SU-DHL-6 (cell line): ENCODE measurements around the gene NOTCH3.

Experiments used
- H2AFZ ChIP-seq: fragments of 200-600 bp; sonication (generic); 2 replicates; pipeline ENCODE4 v1.6.1; 2014; ENCODE audit warnings: low read depth, mild to moderate bottlenecking, moderate library complexity, mixed read lengths, antibody characterized with exemption, low read length; ENCODE audit not compliant: severe bottlenecking
- H3F3A ChIP-seq: fragments of 200-600 bp; shearing (Covaris generic); 2 replicates; pipeline ENCODE4 v1.6.0; 2016; ENCODE audit warnings: antibody characterized with exemption, mild to moderate bottlenecking; ENCODE audit not compliant: insufficient read depth
- H3K27ac ChIP-seq: fragments of 200-600 bp; sonication (generic); 2 replicates; pipeline ENCODE4 v1.5.1; 2016; ENCODE audit warnings: low read depth, mild to moderate bottlenecking, low read length, moderate library complexity, mixed read lengths
- H3K27me3 ChIP-seq: fragments of 200-600 bp; sonication (generic), shearing (Covaris generic); 2 replicates; pipeline ENCODE4 v1.6.0; 2014; ENCODE audit warnings: mild to moderate bottlenecking, low read length
- H3K36me3 ChIP-seq: fragments of 200-600 bp; sonication (generic); 2 replicates; pipeline ENCODE4 v1.6.1; 2014; ENCODE audit warnings: mild to moderate bottlenecking, low read length, mixed read lengths
- H3K4me2 ChIP-seq: fragments of 300-600, 200-600 bp; shearing (Covaris generic), sonication (generic); 2 replicates; pipeline ENCODE4 v1.6.0; 2014; ENCODE audit warnings: low read length, low read depth, mild to moderate bottlenecking; ENCODE audit not compliant: poor library complexity, severe bottlenecking
- H3K4me3 ChIP-seq: fragments of 200-600 bp; sonication (generic); 2 replicates; pipeline ENCODE4 v1.5.1; 2014; ENCODE audit warnings: antibody characterized with exemption, low read length, mild to moderate bottlenecking, mixed read lengths; ENCODE audit not compliant: insufficient read depth, poor library complexity, severe bottlenecking
- H3K79me2 ChIP-seq: fragments of 200-600 bp; sonication (generic); 2 replicates; pipeline ENCODE4 v1.6.1; 2014; ENCODE audit warnings: mild to moderate bottlenecking, low read length, moderate library complexity; ENCODE audit not compliant: insufficient read depth
- H3K9ac ChIP-seq: fragments of 200-600 bp; sonication (generic); 2 replicates; pipeline ENCODE4 v1.7.0; 2014; ENCODE audit warnings: mild to moderate bottlenecking, low read length
- H3K9me2 ChIP-seq: fragments of 200-600 bp; sonication (generic); replicated peaks from 2 replicates; pipeline ENCODE4 v1.6.1; 2014; ENCODE audit warnings: low read length; ENCODE audit not compliant: insufficient read depth
- H3K9me3 ChIP-seq: fragments of 200-600 bp; sonication (generic); 2 replicates; pipeline ENCODE4 v1.6.1; 2014; ENCODE audit warnings: low read length, mixed read lengths; ENCODE audit not compliant: insufficient read depth
- H4K20me1 ChIP-seq: fragments of 200-600 bp; sonication (generic); 2 replicates; pipeline ENCODE4 v1.6.1; 2014; ENCODE audit warnings: low read depth, mild to moderate bottlenecking, antibody characterized with exemption, low read length, moderate library complexity, mixed read lengths
- CTCF ChIP-seq: fragments of 200-600 bp; sonication (generic); IDR thresholded peaks from one replicate; pipeline ENCODE4 v1.5.1; 2017; ENCODE audit warnings: antibody characterized with exemption, mild to moderate bottlenecking, low read length, moderate library complexity; ENCODE audit not compliant: insufficient read depth, poor library complexity, severe bottlenecking
- EZH2phosphoT487 ChIP-seq: fragments of 200-600 bp; sonication (generic), shearing (Covaris generic); conservative IDR thresholded peaks from 2 replicates; pipeline ENCODE4 v1.6.1; 2018; ENCODE audit warnings: mild to moderate bottlenecking, antibody characterized with exemption, low read length, moderate library complexity, mixed read lengths

NOTCH3 gene

DNA sequence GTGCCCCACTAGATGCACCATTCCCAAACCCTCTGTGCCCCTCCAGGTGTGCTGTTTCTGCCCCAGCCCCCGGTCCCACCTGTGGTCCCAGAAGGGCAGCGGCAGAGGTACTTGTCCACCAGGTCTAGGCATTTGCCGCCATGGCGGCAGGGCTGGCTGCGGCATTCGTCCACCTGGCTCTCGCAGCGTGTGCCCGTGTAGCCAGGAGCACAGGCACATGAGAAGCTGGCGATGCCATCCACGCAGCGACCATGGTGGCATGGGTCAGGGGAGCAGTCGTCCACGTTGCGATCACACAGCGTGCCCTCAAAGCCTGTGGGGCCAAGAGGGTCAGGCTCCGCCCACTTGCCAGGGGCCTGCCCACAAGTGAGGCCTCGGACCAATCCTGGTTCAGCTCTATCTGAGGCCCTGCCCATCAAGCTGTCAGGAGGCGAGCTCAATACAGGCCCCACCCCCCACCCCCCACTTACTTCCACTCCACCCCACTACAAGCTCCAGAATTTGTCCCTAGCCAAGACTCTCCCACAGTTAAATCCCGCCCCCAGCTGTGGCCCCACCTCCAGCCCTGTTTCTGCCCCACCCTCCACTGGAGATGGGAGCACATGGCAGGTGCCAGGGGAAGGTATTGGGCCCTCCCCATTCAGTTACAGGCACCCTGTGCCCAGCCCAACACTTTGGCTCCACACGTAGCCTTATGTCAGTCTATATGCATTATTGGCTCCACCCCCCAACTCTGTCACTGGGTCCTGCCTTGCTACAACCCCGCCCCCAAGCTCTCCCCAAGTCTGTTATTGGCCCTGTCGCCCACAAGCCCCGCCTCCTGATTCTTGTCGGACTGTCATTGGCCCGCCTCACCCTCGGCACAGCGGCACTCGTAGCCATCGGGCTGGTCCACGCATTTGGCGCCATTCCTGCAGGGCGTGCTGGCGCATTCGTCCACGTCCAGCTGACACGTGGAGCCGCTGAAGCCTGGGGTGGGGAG, 13.5 kb downstream of the NOTCH3 start:
- Histone ChIP-seq H3K27me3 (no peaks in the 10 kb centered on the region), H3K4me2 (no peak overlapping the region), H3K9ac (no peak overlapping the region), H3K79me2 (no peaks in the 10 kb centered on the region), H4K20me1 (no peaks in the 10 kb centered on the region), H3F3A (no peaks in the 10 kb centered on the region), H3K9me3 (no peaks in the 10 kb centered on the region), H3K27ac (no peak overlapping the region), H3K9me2 (no peaks in the 10 kb centered on the region), H3K36me3 (no peaks in the 10 kb centered on the region), H3K4me3 (no peak overlapping the region), H2AFZ (no peak overlapping the region)
- TF ChIP-seq CTCF (no peak), EZH2phosphoT487 (no peak)

DNA sequence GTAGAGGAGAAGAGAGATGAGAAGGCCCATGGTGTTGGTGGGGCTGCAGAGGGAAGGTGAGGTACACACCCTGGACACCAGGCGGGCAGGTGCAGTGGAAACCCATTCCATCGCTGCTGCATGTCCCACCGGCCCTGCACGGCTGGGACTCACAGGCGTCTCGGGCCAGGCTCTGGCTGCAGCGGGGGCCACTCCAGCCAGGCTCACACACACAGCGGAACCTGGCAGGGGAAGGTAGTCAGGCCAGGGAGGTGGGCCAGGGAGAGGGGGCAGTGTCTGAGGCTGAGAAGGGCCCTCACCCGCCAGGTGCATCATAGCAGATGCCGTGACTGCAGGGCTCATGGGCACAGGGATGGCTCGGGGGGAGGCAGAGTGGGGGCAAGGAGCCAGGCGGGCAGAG, 15.6 kb downstream of the NOTCH3 start:
- H3K9ac ChIP-seq: no peak overlapping the region
- no peaks in the 10 kb centered on the region for H3K36me3 ChIP-seq
- H3K9me3 ChIP-seq: no peaks in the 10 kb centered on the region
- no peak overlapping the region for H3K4me3 ChIP-seq
- H2AFZ ChIP-seq: no peak overlapping the region
- no peak overlapping the region for H3K4me2 ChIP-seq
- no peaks in the 10 kb centered on the region for H3K9me2 ChIP-seq
- TF ChIP-seq CTCF (no peak), EZH2phosphoT487 (no peak)
- H3F3A ChIP-seq: no peaks in the 10 kb centered on the region
- H3K27ac ChIP-seq: no peak overlapping the region
- no peaks in the 10 kb centered on the region for H4K20me1 ChIP-seq
- H3K79me2 ChIP-seq: no peaks in the 10 kb centered on the region
- H3K27me3 ChIP-seq: no peaks in the 10 kb centered on the region

DNA sequence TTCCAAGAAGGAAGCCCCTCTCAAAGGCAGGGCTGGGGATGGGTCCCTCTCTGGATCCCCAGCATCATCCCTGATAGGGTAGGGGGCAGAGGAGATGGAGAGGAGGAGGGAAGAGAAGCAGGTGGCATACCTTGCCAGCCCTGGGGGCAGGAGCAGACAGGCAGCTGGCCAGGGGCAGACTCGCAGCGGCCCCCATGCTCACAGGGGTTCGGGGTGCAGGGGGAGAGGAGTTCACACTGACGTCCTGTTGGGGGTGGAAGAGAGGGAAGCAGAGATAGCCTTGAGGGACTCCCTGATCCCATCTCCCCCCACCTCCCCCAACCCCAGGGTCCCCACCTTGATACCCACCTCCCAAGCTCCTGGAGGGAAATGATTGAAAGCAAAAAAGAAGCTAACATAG, 16.0 kb downstream of the NOTCH3 start:
- H3K9ac ChIP-seq: no peak overlapping the region
- TF ChIP-seq EZH2phosphoT487 (no peak), CTCF (no peak)
- H3K79me2 ChIP-seq: no peaks in the 10 kb centered on the region
- no peaks in the 10 kb centered on the region for H3K9me3 ChIP-seq
- H3K4me2 ChIP-seq: no peak overlapping the region
- H3K27me3 ChIP-seq: no peaks in the 10 kb centered on the region
- no peak overlapping the region for H2AFZ ChIP-seq
- H4K20me1 ChIP-seq: no peaks in the 10 kb centered on the region
- H3K4me3 ChIP-seq: no peak overlapping the region
- H3K36me3 ChIP-seq: no peaks in the 10 kb centered on the region
- H3F3A ChIP-seq: no peaks in the 10 kb centered on the region
- no peak overlapping the region for H3K27ac ChIP-seq
- H3K9me2 ChIP-seq: no peaks in the 10 kb centered on the region
